NCI-H187 (cell line): ENCODE results near the gene ARHGAP30.
"Not testable (repeated sequence)": the region's sequence is repeated elsewhere in the genome, so short reads cannot be mapped to it uniquely, and the experiment has no call there.

Experiments
- DNase-seq, 2 experiments: peaks; one replicate each; lab custom pipeline; 2025; lab: John Stamatoyannopoulos, UW

The ARHGAP30 gene

GRCh38 chr1:161069731-161070270, at the start of gene ARHGAP30:
ARHGAP30 (minus strand) TSS chr1:161069891; CDS start chr1:161069624, 267 bp downstream.
- no peak for DNase-seq

GRCh38 chr1:161117759-161118581, 48.3 kb upstream of the ARHGAP30 start, which contains the start of the genes NIT1 and PFDN2:
NIT1 (plus strand) TSS chr1:161118105; CDS start chr1:161118177, 72 bp downstream.
PFDN2 (minus strand) TSS chr1:161118037; CDS start chr1:161118026, 11 bp downstream.
- DNase-seq: peak; percentile 82 to 96

- DNase-seq: not testable (repeated sequence)
Measured at GRCh38 chr1:161115961-161116360, 46.3 kb upstream of the ARHGAP30 start.

GRCh38 chr1:161115132-161115711, 45.5 kb upstream of the ARHGAP30 start:
- no peak for DNase-seq

- no peak for DNase-seq
Measured at GRCh38 chr1:161114556-161114955, 44.9 kb upstream of the ARHGAP30 start.

- no peak for DNase-seq
Measured at GRCh38 chr1:161113915-161114314, 44.2 kb upstream of the ARHGAP30 start.

GRCh38 chr1:161111527-161111926, 41.8 kb upstream of the ARHGAP30 start:
- DNase-seq: no peak

GRCh38 chr1:161111117-161111516, 41.4 kb upstream of the ARHGAP30 start:
- DNase-seq: no peak

- no peak for DNase-seq
Measured at GRCh38 chr1:161106431-161106830, 36.7 kb upstream of the ARHGAP30 start.

GRCh38 chr1:161100556-161100955, 30.9 kb upstream of the ARHGAP30 start:
- no peak for DNase-seq

GRCh38 chr1:161099090-161099802, 29.6 kb upstream of the ARHGAP30 start:
- no peak for DNase-seq

- DNase-seq: peak; percentile 98 to 100
Measured at GRCh38 chr1:161098210-161099068, 28.7 kb upstream of the ARHGAP30 start, which contains the start of gene KLHDC9. KLHDC9 (plus strand) TSS chr1:161098361; CDS start chr1:161098536, 175 bp downstream.

- DNase-seq: no peak
Measured at GRCh38 chr1:161096530-161096929, 26.8 kb upstream of the ARHGAP30 start.

GRCh38 chr1:161096015-161096414, 26.3 kb upstream of the ARHGAP30 start:
- DNase-seq: no peak

GRCh38 chr1:161095230-161095629, 25.5 kb upstream of the ARHGAP30 start:
- DNase-seq: no peak

- no peak for DNase-seq
Measured at GRCh38 chr1:161094481-161094880, 24.8 kb upstream of the ARHGAP30 start.

- no peak for DNase-seq
Measured at GRCh38 chr1:161092621-161093028, 22.9 kb upstream of the ARHGAP30 start.

- DNase-seq: no peak
Measured at GRCh38 chr1:161091796-161092507, 22.3 kb upstream of the ARHGAP30 start.

GRCh38 chr1:161091093-161091492, 21.4 kb upstream of the ARHGAP30 start:
- DNase-seq: no peak

- no peak for DNase-seq
Measured at GRCh38 chr1:161090617-161091016, 20.9 kb upstream of the ARHGAP30 start.

- DNase-seq: no peak
Measured at GRCh38 chr1:161089938-161090337, 20.2 kb upstream of the ARHGAP30 start.
